K562 (cell line): Measurements from ENCODE around the gene TCFL5. TPM values are rescaled to one million over a fixed set of nuclear protein-coding genes. Genes with fewer than 3 reads are reported as not detected.
"Not testable (repeated sequence)": the region's sequence is repeated elsewhere in the genome, so short reads cannot be mapped to it uniquely, and the experiment has no call there.

ENCODE experiments used
- ATAC-seq: fragments of 200-7000 bp; cut with Tn5 transposase; 3 replicates; pipeline ENCODE4 v1.9.1; 2020; ENCODE audit warnings: moderate library complexity
- BruUV-seq: library from RNA; stranded (reverse); fragments of 400-500 nt; replicated peaks from 2 replicates; lab custom pipeline; 2021; lab: Mats Ljungman, UMichigan
- CTCF ChIA-PET: fragments of 300-600 bp; formaldehyde crosslinking; extraction: SDS; loops from one replicate; lab custom pipeline; 2021; ENCODE audit warnings: low intra/inter-chr PET ratio; lab: Yijun Ruan, JAX
- POLR2A ChIA-PET: fragments of 300-600, 350-650 bp; sonication (Branson Sonifier 250); formaldehyde crosslinking; extraction: SDS; loops from one replicate; lab custom pipeline; 2021; ENCODE audit warnings: antibody characterized with exemption, inconsistent platforms; lab: Yijun Ruan, JAX
- DNase-seq, 4 experiments: peaks; one replicate each; pipeline versions ENCODE4 v3.0.0 to v3.0.0-alpha.2; 2011 to 2018; ENCODE audit warnings: low spot score in 3 of 4, mixed read lengths in 3 of 4; ENCODE audit errors: extremely low read depth in 1 of 4
- FAIRE-seq: peaks from 2 replicates; lab custom pipeline; 2011; peaks lifted over from hg19 to GRCh38; lab: Jason Lieb, UNC
- H2AFZ ChIP-seq: 2 replicates; pipeline ENCODE4 v1.6.0; 2011; ENCODE audit warnings: low read depth, low read length, control low read depth, inconsistent platforms
- H3K27ac ChIP-seq: fragments of 200-600 bp; 3 replicates; pipeline ENCODE4 v1.8.0; 2011; ENCODE audit warnings: low read depth, mild to moderate bottlenecking, control low read depth, inconsistent platforms, low read length, moderate library complexity, mixed read lengths; ENCODE audit errors: extremely low read depth
- H3K27me3 ChIP-seq, 2 experiments: fragments of 300-600 bp in 1 of 2; 2 replicates in 1 of 2; 3 replicates in 1 of 2; pipeline versions ENCODE4 v1.6.0 to v1.8.0; 2011; ENCODE audit warnings: inconsistent platforms in 2 of 2, low read length in 2 of 2, mild to moderate bottlenecking in 1 of 2, mixed read lengths in 1 of 2, moderate library complexity in 1 of 2; ENCODE audit not compliant: control insufficient read depth in 2 of 2, insufficient read depth in 2 of 2
- H3K36me3 ChIP-seq: fragments of 300-600 bp; 3 replicates; pipeline ENCODE4 v1.8.0; 2011; ENCODE audit warnings: mild to moderate bottlenecking, low read length, inconsistent platforms; ENCODE audit not compliant: control insufficient read depth, insufficient read depth
- H3K4me1 ChIP-seq, 2 experiments: fragments of 200-600 bp in 1 of 2; replicated peaks in 1 of 2; 2 replicates in 1 of 2; 3 replicates in 1 of 2; pipeline versions ENCODE4 v1.5.1 to v1.8.0; 2011; ENCODE audit warnings: inconsistent platforms in 2 of 2, low read length in 2 of 2, mild to moderate bottlenecking in 1 of 2, mixed read lengths in 1 of 2, moderate library complexity in 1 of 2; ENCODE audit not compliant: control insufficient read depth in 2 of 2, insufficient read depth in 2 of 2
- H3K4me2 ChIP-seq: 2 replicates; pipeline ENCODE4 v1.6.1; 2011; ENCODE audit warnings: low read length, control low read depth, inconsistent platforms, mixed read lengths; ENCODE audit not compliant: insufficient read depth
- H3K4me3 ChIP-seq: fragments of 200-600 bp; sonication (generic), shearing (Covaris generic); 2 replicates; pipeline ENCODE4 v1.5.1; 2016; ENCODE audit warnings: control low read depth, inconsistent platforms
- H3K79me2 ChIP-seq: fragments of 200-600 bp; 3 replicates; pipeline ENCODE4 v1.8.0; 2011; ENCODE audit warnings: low read length, inconsistent platforms; ENCODE audit not compliant: control insufficient read depth, insufficient read depth
- H3K9ac ChIP-seq, 2 experiments: 2 replicates each; pipeline versions ENCODE4 v1.6.0 to v1.6.1; 2011; ENCODE audit warnings: low read depth in 2 of 2, low read length in 2 of 2, control low read depth in 1 of 2, inconsistent platforms in 1 of 2, mild to moderate bottlenecking in 1 of 2, mixed read lengths in 1 of 2; ENCODE audit not compliant: insufficient read depth in 1 of 2
- H3K9me1 ChIP-seq: one replicate; pipeline ENCODE4 v1.6.0; 2011; ENCODE audit warnings: inconsistent platforms, mild to moderate bottlenecking, low read length, moderate library complexity; ENCODE audit not compliant: control insufficient read depth, insufficient read depth
- H3K9me3 ChIP-seq: replicated peaks from 2 replicates; pipeline ENCODE4 v1.5.1; 2011; ENCODE audit warnings: low read depth, low read length, inconsistent platforms; ENCODE audit not compliant: control insufficient read depth, insufficient read depth
- H4K20me1 ChIP-seq: replicated peaks from 2 replicates; pipeline ENCODE4 v1.6.1; 2011; ENCODE audit warnings: low read length, inconsistent platforms, mixed read lengths; ENCODE audit not compliant: control insufficient read depth, insufficient read depth
- BHLHE40 ChIP-seq: IDR thresholded peaks from 2 replicates; pipeline ENCODE4 v1.6.1; 2011; ENCODE audit warnings: low read length, improper control_type of control experiment
- BMI1 ChIP-seq: fragments of 150-350 bp; IDR thresholded peaks from 2 replicates; pipeline ENCODE4 v1.6.1; 2014; ENCODE audit warnings: low read length
- CCNT2 ChIP-seq: IDR thresholded peaks from 2 replicates; pipeline ENCODE4 v1.6.1; 2011; ENCODE audit warnings: borderline replicate concordance, low read depth, mild to moderate bottlenecking, moderate library complexity, mixed read lengths, low read length; ENCODE audit not compliant: insufficient read length; ENCODE audit errors: extremely low read depth
- MLLT1 ChIP-seq, 2 experiments: fragments of 450-650 bp; IDR thresholded peaks; 2 replicates each; pipeline ENCODE4 v1.6.1; 2016
- NRF1 ChIP-seq, 2 experiments: fragments of 450-650 bp; IDR thresholded peaks in 1 of 2; conservative IDR thresholded peaks in 1 of 2; 2 replicates each; pipeline ENCODE4 v1.6.1; 2014; ENCODE audit warnings: mild to moderate bottlenecking in 2 of 2
- RAD21 ChIP-seq, 2 experiments: fragments of 250-450 bp in 1 of 2; fragments of 450-650 bp in 1 of 2; sonication (Bioruptor Pico) in 1 of 2; formaldehyde crosslinking in 1 of 2; IDR thresholded peaks in 1 of 2; conservative IDR thresholded peaks in 1 of 2; 2 replicates each; pipeline versions ENCODE4 v1.4.0 to v1.8.0; 2020 to 2022; ENCODE audit warnings: mild to moderate bottlenecking in 2 of 2, moderate library complexity in 1 of 2
- RFX1 ChIP-seq: fragments of 450-650 bp; IDR thresholded peaks from 2 replicates; pipeline ENCODE4 v1.6.1; 2016; ENCODE audit warnings: mild to moderate bottlenecking, moderate library complexity
- TEAD4 ChIP-seq, 2 experiments: sonication (generic) in 1 of 2; formaldehyde crosslinking in 1 of 2; IDR thresholded peaks; 2 replicates each; pipeline versions ENCODE4 v1.6.1 to v1.8.0; 2012 to 2022; ENCODE audit warnings: borderline replicate concordance in 1 of 2, inconsistent platforms in 1 of 2, low read length in 1 of 2, mild to moderate bottlenecking in 1 of 2, missing genetic modification reagents in 1 of 2
- WGBS: fragments of 100-300 bp; shearing (Covaris generic); methylation state at CpG from one replicate; pipeline ENCODE4 v1.1.6; 2016; ENCODE audit warnings: low coverage, mixed read lengths; ENCODE audit not compliant: insufficient coverage; ENCODE audit errors: missing lambda C conversion rate; 5-methylcytosine and 5-hydroxymethylcytosine counted together
- in situ Hi-C: fragments of 300-500 bp; cut with MboI; formaldehyde crosslinking; loops from 4 replicates; pipeline ENCODE4 v1.15.0; 2018; ENCODE audit warnings: inconsistent platforms, mixed read lengths
- intact Hi-C: fragments of 100-400 bp; cut with micrococcal nuclease; formaldehyde crosslinking; loops from 2 replicates; pipeline ENCODE4 v1.14.2; 2022
- polyA plus RNA-seq, 8 experiments: library from polyadenylated mRNA; depleted of rRNA in 4 of 8; stranded (reverse) in 5 of 8; unstranded in 3 of 8; fragments of >200 nt; fragmentation: Nextera tagmentation in 2 of 8; fragmentation: Illumina TruSeq in 1 of 8; extraction: Ambion mirVana in 2 of 8; extraction: Trizol in 1 of 8; gene quantifications; 2 replicates each; pipeline versions ENCODE4 v1.2.1 to v1.2.3, GENCODE V29; 2011 to 2014; ENCODE audit warnings: inconsistent platforms in 1 of 8, missing spikeins in 1 of 8
- total RNA-seq, 7 experiments: library from RNA; depleted of rRNA in 6 of 7; stranded (reverse); fragments of >200 nt in 6 of 7; fragmentation: Illumina TruSeq in 2 of 7; extraction: Trizol in 2 of 7; gene quantifications; 2 replicates each; pipeline versions ENCODE4 v1.2.1 to v1.2.3, GENCODE V29; 2011 to 2021; ENCODE audit warnings: low replicate concordance in 1 of 7

TCFL5 gene
- total and polyA plus RNA-seq, 9 of the 15 experiments (the other 6 are each of a cell fraction or from before 2014, with no cell fraction given) = 1.00 to 12.6 (median 9.1) TPM

GRCh38 chr20:62854121-62854520 lies 7.5 kb downstream of the TCFL5 start (continued):
- TF ChIP-seq MLLT1 (IDR thresholded peaks at IDR 0.05) (no peak), RFX1 (no peak), BMI1 (no peak), CCNT2 (no peak), NRF1 (conservative IDR thresholded peaks at IDR 0.05 in 1 of 2, IDR thresholded peaks at IDR 0.05 in 1 of 2) (no peak), BHLHE40 (no peak), RAD21 (CRISPR knock-in tag; conservative IDR thresholded peaks at IDR 0.05 in 1 of 2, IDR thresholded peaks at IDR 0.05 in 1 of 2) (no peak), TEAD4 (IDR thresholded peaks at IDR 0.05; ENCODE audit: low read length) (no peak), TEAD4 (CRISPR knock-in tag; IDR thresholded peaks at IDR 0.05; ENCODE audit: borderline replicate concordance) (no peak)

GRCh38 chr20:62853304-62853703 lies 8.3 kb downstream of the TCFL5 start:
- H3K4me2 ChIP-seq, DNase-seq, H3K9ac ChIP-seq, in situ Hi-C loops, CTCF ChIA-PET, H4K20me1 ChIP-seq, H3K27ac ChIP-seq, ATAC-seq, intact Hi-C loops, H2AFZ ChIP-seq, POLR2A ChIA-PET, BruUV-seq, H3K4me3 ChIP-seq, FAIRE-seq, H3K79me2 ChIP-seq, H3K27me3 ChIP-seq, H3K9me1 ChIP-seq, H3K9me3 ChIP-seq: not testable (repeated sequence)
- Histone ChIP-seq H3K4me1 (peaks cover 0 to 17% of the 10 kb centered on the region in 2 experiments; a peak in 3 of 5 replicates), H3K36me3 (peaks cover 76% of the 10 kb centered on the region)
- WGBS = 86% methylated on average over 3 of the region's 6 CpGs
